ENCODE data around the gene RNF126.

DNA sequence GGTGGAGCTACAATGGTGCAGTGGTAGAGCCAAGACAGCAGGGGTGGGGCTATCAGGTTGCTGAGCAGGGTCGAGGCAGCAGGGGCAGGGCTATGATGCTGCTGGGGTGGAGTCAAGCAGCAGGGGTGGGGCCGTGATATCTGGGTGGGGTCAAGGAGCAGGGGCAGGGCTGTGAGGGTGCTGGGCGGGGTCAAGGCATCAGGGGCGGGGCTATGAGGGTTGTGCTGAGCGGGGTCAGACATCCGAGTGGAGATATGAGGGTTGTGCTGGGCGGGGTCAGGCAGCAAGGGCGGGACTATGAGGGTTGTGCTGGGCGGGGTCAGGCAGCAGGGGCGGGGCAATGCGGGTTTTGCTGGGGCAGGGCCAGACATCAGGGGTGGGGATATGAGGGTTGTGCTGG is 58.7 kb downstream of the RNF126 start:
- TF ChIP-seq, protein P1, sequence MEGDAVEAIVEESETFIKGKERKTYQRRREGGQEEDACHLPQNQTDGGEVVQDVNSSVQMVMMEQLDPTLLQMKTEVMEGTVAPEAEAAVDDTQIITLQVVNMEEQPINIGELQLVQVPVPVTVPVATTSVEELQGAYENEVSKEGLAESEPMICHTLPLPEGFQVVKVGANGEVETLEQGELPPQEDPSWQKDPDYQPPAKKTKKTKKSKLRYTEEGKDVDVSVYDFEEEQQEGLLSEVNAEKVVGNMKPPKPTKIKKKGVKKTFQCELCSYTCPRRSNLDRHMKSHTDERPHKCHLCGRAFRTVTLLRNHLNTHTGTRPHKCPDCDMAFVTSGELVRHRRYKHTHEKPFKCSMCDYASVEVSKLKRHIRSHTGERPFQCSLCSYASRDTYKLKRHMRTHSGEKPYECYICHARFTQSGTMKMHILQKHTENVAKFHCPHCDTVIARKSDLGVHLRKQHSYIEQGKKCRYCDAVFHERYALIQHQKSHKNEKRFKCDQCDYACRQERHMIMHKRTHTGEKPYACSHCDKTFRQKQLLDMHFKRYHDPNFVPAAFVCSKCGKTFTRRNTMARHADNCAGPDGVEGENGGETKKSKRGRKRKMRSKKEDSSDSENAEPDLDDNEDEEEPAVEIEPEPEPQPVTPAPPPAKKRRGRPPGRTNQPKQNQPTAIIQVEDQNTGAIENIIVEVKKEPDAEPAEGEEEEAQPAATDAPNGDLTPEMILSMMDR (IDR thresholded peaks at IDR 0.05; ENCODE audit: borderline replicate concordance, extremely low read depth, low read length, poor library complexity, severe bottlenecking) = no peak
- TF ChIP-seq EZH2 (IDR thresholded peaks at IDR 0.05; ENCODE audit: borderline replicate concordance, low read depth, low read length, severe bottlenecking) = no peak
